Trophoblast cell (in vitro differentiated cells and primary cell): ENCODE data around the gene MTCL3.

ENCODE experiments used
- DNase-seq, 2 donors: peaks; one replicate each; pipeline ENCODE4 v3.0.0-alpha.2; 2016
- H2AFZ ChIP-seq: 2 replicates; pipeline ENCODE4 v1.6.1; 2013; ENCODE audit warnings: low read length, moderate library complexity, mild to moderate bottlenecking; ENCODE audit not compliant: insufficient read depth, poor library complexity
- H2AK5ac ChIP-seq: 2 replicates; pipeline ENCODE4 v1.6.1; 2013; ENCODE audit warnings: mild to moderate bottlenecking, low read length
- H2BK120ac ChIP-seq: 2 replicates; pipeline ENCODE4 v1.6.1; 2013; ENCODE audit warnings: low read length, mild to moderate bottlenecking, moderate library complexity; ENCODE audit not compliant: insufficient read depth, poor library complexity
- H2BK12ac ChIP-seq: 2 replicates; pipeline ENCODE4 v1.6.1; 2013; ENCODE audit warnings: mild to moderate bottlenecking, low read length, moderate library complexity
- H2BK5ac ChIP-seq: 2 replicates; pipeline ENCODE4 v1.6.1; 2013; ENCODE audit warnings: low read length, low read depth, moderate library complexity, mild to moderate bottlenecking; ENCODE audit not compliant: poor library complexity
- H3K14ac ChIP-seq: 2 replicates; pipeline ENCODE4 v1.6.1; 2013; ENCODE audit warnings: mild to moderate bottlenecking, low read length
- H3K18ac ChIP-seq: 2 replicates; pipeline ENCODE4 v1.6.1; 2013; ENCODE audit warnings: mild to moderate bottlenecking, low read length
- H3K23ac ChIP-seq: 2 replicates; pipeline ENCODE4 v1.6.1; 2013; ENCODE audit warnings: low read length
- H3K27ac ChIP-seq: 2 replicates; pipeline ENCODE4 v1.5.1; 2013; ENCODE audit warnings: low read depth, mild to moderate bottlenecking, inconsistent platforms, low read length, moderate library complexity
- H3K27me3 ChIP-seq: 2 replicates; pipeline ENCODE4 v1.6.1; 2013; ENCODE audit warnings: inconsistent platforms, mild to moderate bottlenecking, low read length, moderate library complexity; ENCODE audit not compliant: insufficient read depth
- H3K36me3 ChIP-seq, 2 experiments: 1 replicate in 1 of 2; 2 replicates in 1 of 2; pipeline ENCODE4 v1.6.1; 2013; ENCODE audit warnings: low read length in 2 of 2, mild to moderate bottlenecking in 2 of 2, moderate library complexity in 1 of 2; ENCODE audit not compliant: insufficient read depth in 2 of 2, control insufficient read depth in 1 of 2
- H3K4ac ChIP-seq: 2 replicates; pipeline ENCODE4 v1.6.1; 2013; ENCODE audit warnings: low read depth, mild to moderate bottlenecking, low read length, moderate library complexity
- H3K4me1 ChIP-seq, 2 experiments: 1 replicate in 1 of 2; 2 replicates in 1 of 2; pipeline ENCODE4 v1.6.1; 2013; ENCODE audit warnings: low read length in 2 of 2, mild to moderate bottlenecking in 2 of 2, moderate library complexity in 1 of 2; ENCODE audit not compliant: insufficient read depth in 2 of 2, control insufficient read depth in 1 of 2
- H3K4me2 ChIP-seq: 2 replicates; pipeline ENCODE4 v1.6.1; 2013; ENCODE audit warnings: inconsistent platforms, mild to moderate bottlenecking, low read length, moderate library complexity
- H3K4me3 ChIP-seq: 2 replicates; pipeline ENCODE4 v1.5.1; 2013; ENCODE audit warnings: mild to moderate bottlenecking, low read depth, low read length, inconsistent platforms
- H3K79me1 ChIP-seq: one replicate; pipeline ENCODE4 v1.6.1; 2013; ENCODE audit warnings: low read length
- H3K79me2 ChIP-seq: 2 replicates; pipeline ENCODE4 v1.6.1; 2013; ENCODE audit warnings: low read length, mild to moderate bottlenecking; ENCODE audit not compliant: control insufficient read depth, insufficient read depth, poor library complexity
- H3K9ac ChIP-seq: 2 replicates; pipeline ENCODE4 v1.6.1; 2013; ENCODE audit warnings: mild to moderate bottlenecking, low read length
- H3K9me3 ChIP-seq: 2 replicates; pipeline ENCODE4 v1.6.1; 2013; ENCODE audit warnings: low read depth, mild to moderate bottlenecking, control low read depth, inconsistent platforms, low read length; ENCODE audit not compliant: insufficient read depth
- H4K12ac ChIP-seq: 2 replicates; pipeline ENCODE4 v1.6.1; 2013; ENCODE audit warnings: low read depth, mild to moderate bottlenecking, low read length, moderate library complexity
- H4K8ac ChIP-seq: 2 replicates; pipeline ENCODE4 v1.6.1; 2013; ENCODE audit warnings: low read depth, mild to moderate bottlenecking, low read length, moderate library complexity
- H4K91ac ChIP-seq: one replicate; pipeline ENCODE4 v1.6.1; 2013; ENCODE audit warnings: low read depth, mild to moderate bottlenecking, low read length, moderate library complexity
- WGBS: extraction: QIAGEN DNeasy Blood & Tissue Kit; methylation state at CpG from one replicate; pipeline ENCODE4 v1.1.7; 2013; ENCODE audit warnings: missing lambda C conversion rate; ENCODE audit not compliant: insufficient read length, insufficient coverage; ENCODE audit errors: extremely low coverage; 5-methylcytosine and 5-hydroxymethylcytosine counted together

MTCL3 gene

GRCh38 chr6:127497410-127497809 lies 21.7 kb downstream of the MTCL3 start:
- Histone ChIP-seq H4K12ac (no peak overlapping the region), H3K36me3 (no peaks in the 10 kb centered on the region), H3K9me3 (no peaks in the 10 kb centered on the region), H3K4me2 (no peak overlapping the region), H4K8ac (no peak overlapping the region), H2BK5ac (no peak overlapping the region), H3K4ac (no peak overlapping the region), H2BK120ac (no peak overlapping the region), H3K79me2 (no peaks in the 10 kb centered on the region), H3K27ac (no peak overlapping the region), H3K14ac (no peak overlapping the region), H2AFZ (no peak overlapping the region), H2AK5ac (no peak overlapping the region), H3K18ac (no peak overlapping the region), H4K91ac (no peak overlapping the region), H3K23ac (no peak overlapping the region), H3K9ac (no peak overlapping the region), H2BK12ac (no peak overlapping the region), H3K27me3 (no peaks in the 10 kb centered on the region), H3K4me3 (no peak overlapping the region), H3K79me1 (no peaks in the 10 kb centered on the region), H3K4me1 (no peaks in the 10 kb centered on the region)
- no peak for DNase-seq
- no CpG with 5 or more reads among the region's 1 CpG for WGBS

GRCh38 chr6:127496471-127496870 lies 22.7 kb downstream of the MTCL3 start:
- no peak overlapping the region for H3K4ac ChIP-seq
- H3K18ac ChIP-seq = no peak overlapping the region
- H3K79me2 ChIP-seq = no peaks in the 10 kb centered on the region
- H3K9ac ChIP-seq = no peak overlapping the region
- no peak overlapping the region for H3K27ac ChIP-seq
- H3K14ac ChIP-seq = no peak overlapping the region
- no peak overlapping the region for H4K91ac ChIP-seq
- H3K4me2 ChIP-seq = no peak overlapping the region
- no peak overlapping the region for H4K8ac ChIP-seq
- H3K23ac ChIP-seq = no peak overlapping the region
- H2BK5ac ChIP-seq = no peak overlapping the region
- H3K9me3 ChIP-seq = no peaks in the 10 kb centered on the region
- H3K4me1 ChIP-seq = no peaks in the 10 kb centered on the region
- no peak for DNase-seq
- H3K27me3 ChIP-seq = no peaks in the 10 kb centered on the region
- no peak overlapping the region for H2BK12ac ChIP-seq
- no CpG with 5 or more reads among the region's 1 CpG for WGBS
- H3K36me3 ChIP-seq = no peaks in the 10 kb centered on the region
- H3K4me3 ChIP-seq = no peak overlapping the region
- no peak overlapping the region for H2AFZ ChIP-seq
- H3K79me1 ChIP-seq = no peaks in the 10 kb centered on the region
- no peak overlapping the region for H4K12ac ChIP-seq
- no peak overlapping the region for H2AK5ac ChIP-seq
- no peak overlapping the region for H2BK120ac ChIP-seq

- Histone ChIP-seq H3K79me2 (no peaks in the 10 kb centered on the region), H2AFZ (no peak overlapping the region), H3K4me2 (no peak overlapping the region), H3K4ac (no peak overlapping the region), H2AK5ac (no peak overlapping the region), H3K27ac (no peak overlapping the region), H3K9me3 (no peaks in the 10 kb centered on the region), H2BK120ac (no peak overlapping the region), H4K12ac (no peak overlapping the region), H2BK12ac (no peak overlapping the region), H4K8ac (no peak overlapping the region), H3K79me1 (no peaks in the 10 kb centered on the region), H3K14ac (no peak overlapping the region), H3K27me3 (no peaks in the 10 kb centered on the region), H3K4me1 (no peaks in the 10 kb centered on the region), H3K4me3 (no peak overlapping the region), H3K36me3 (no peaks in the 10 kb centered on the region), H3K9ac (no peak overlapping the region), H2BK5ac (no peak overlapping the region), H3K18ac (no peak overlapping the region), H3K23ac (no peak overlapping the region), H4K91ac (no peak overlapping the region)
- no peak for DNase-seq
These were observed 24.8 kb downstream of the MTCL3 start for GRCh38 chr6:127494240-127494767.

GRCh38 chr6:127489248-127489647 lies 29.9 kb downstream of the MTCL3 start:
- WGBS = no CpG with 5 or more reads among the region's 1 CpG
- H3K4me3 ChIP-seq = no peak overlapping the region

More at GRCh38 chr6:127489248-127489647, 29.9 kb downstream of the MTCL3 start:
- Histone ChIP-seq H4K8ac (no peak overlapping the region), H4K91ac (no peak overlapping the region), H3K4me2 (no peak overlapping the region), H3K4ac (no peak overlapping the region), H2BK12ac (no peak overlapping the region), H3K79me1 (no peaks in the 10 kb centered on the region), H3K27ac (no peak overlapping the region), H3K9me3 (no peaks in the 10 kb centered on the region), H2AFZ (no peak overlapping the region), H3K14ac (no peak overlapping the region), H4K12ac (no peak overlapping the region), H3K27me3 (no peaks in the 10 kb centered on the region), H2BK120ac (no peak overlapping the region), H3K4me1 (no peaks in the 10 kb centered on the region), H3K79me2 (no peaks in the 10 kb centered on the region), H3K18ac (no peak overlapping the region), H3K9ac (no peak overlapping the region), H2BK5ac (no peak overlapping the region), H3K23ac (no peak overlapping the region), H3K36me3 (no peaks in the 10 kb centered on the region), H2AK5ac (no peak overlapping the region)
- DNase-seq = no peak
